Psoas muscle (tissue), 8 donors: ENCODE data around the gene NT5DC1. TPM values are rescaled to one million over a fixed set of nuclear protein-coding genes. Genes with fewer than 3 reads are reported as not detected.

Experiments
- ATAC-seq, 4 donors: fragments of 200-7000 bp; cut with Tn5 transposase; one replicate each; pipeline ENCODE4 v1.9.1; 2020; ENCODE audit warnings: moderate library complexity in 3 of 4, mild to moderate bottlenecking in 2 of 4
- DNase-seq, 2 donors: peaks; one replicate each; pipeline ENCODE4 v3.0.0-alpha.2; 2020
- H3K27ac ChIP-seq: fragments of 200-600 bp; one replicate; pipeline ENCODE4 v1.8.0; 2022
- H3K27me3 ChIP-seq, 3 donors: fragments of 200-600 bp in 1 of 3; one replicate each; pipeline versions ENCODE4 v1.6.1 to v1.8.0; 2013 to 2022; ENCODE audit warnings: low read length in 2 of 3, mild to moderate bottlenecking in 2 of 3, moderate library complexity in 1 of 3; ENCODE audit not compliant: insufficient read depth in 3 of 3
- H3K36me3 ChIP-seq, 2 donors: fragments of 200-600 bp in 1 of 2; one replicate each; pipeline versions ENCODE4 v1.6.1 to v1.8.0; 2013 to 2022; ENCODE audit warnings: low read depth in 1 of 2, mild to moderate bottlenecking in 1 of 2, moderate library complexity in 1 of 2; ENCODE audit not compliant: insufficient read depth in 1 of 2
- H3K4me1 ChIP-seq: fragments of 200-600 bp; one replicate; pipeline ENCODE4 v1.8.0; 2022
- H3K4me3 ChIP-seq: fragments of 200-600 bp; one replicate; pipeline ENCODE4 v1.8.0; 2022; ENCODE audit warnings: mild to moderate bottlenecking
- H3K9me3 ChIP-seq: fragments of 200-600 bp; one replicate; pipeline ENCODE4 v1.8.0; 2022
- CTCF ChIP-seq: fragments of 200-600 bp; IDR thresholded peaks from one replicate; pipeline ENCODE4 v1.8.0; 2022; ENCODE audit warnings: antibody characterized with exemption
- whole genome bisulfite sequencing, 3 donors: extraction: QIAGEN DNeasy Blood & Tissue Kit; methylation state at CpG; one replicate each; pipeline versions ENCODE4 v1.1.6 to v1.1.7; 2013; 5-methylcytosine and 5-hydroxymethylcytosine counted together
- intact Hi-C, 2 donors: fragments of 100-400 bp; cut with DNase I; formaldehyde crosslinking; loops; one replicate each; pipeline versions ENCODE4 v1.11.0 to v1.14.2; 2022
- polyA plus RNA-seq, 3 donors: library from polyadenylated mRNA; stranded (reverse); fragments of 200-250 nt; gene quantifications; one replicate each; pipeline ENCODE4 v1.2.3, GENCODE V29; 2013
- total RNA-seq, 4 donors: library from RNA; stranded (reverse); fragmentation: NEBNext Ultra II Directional in 2 of 4; extraction: Animal tissue kit (Norgen Biotek cat#: 25700) in 2 of 4; gene quantifications; one replicate each; pipeline versions ENCODE4 v1.2.1 to v1.2.4, GENCODE V29; 2021 to 2023
- donor health status: healthy with polysubstance abuse.
- donor health status: DM: no; HTN: no; CAD: no; lungs with moderate emphysema.
- donor health status: Bipolar disorder and iron deficiency.
- donor health status: healthy.
- donor health status: DM: yes; HTN: yes; CAD: no.
- donor health status: DM: no; HTN: no; CAD: no.
- donor health status: DM: no; HTN: no; CAD: no.
- donor health status: DM: yes; HTN: yes; CAD: no.

NT5DC1 gene
- total and polyA plus RNA-seq, 7 donors = 4.6 to 30.9 (median 26.7) TPM

- Histone ChIP-seq H3K27me3 (no peaks in the 10 kb centered on the region), H3K9me3 (no peaks in the 10 kb centered on the region), H3K36me3 (peaks cover 0 to 10% of the 10 kb centered on the region in 2 donors), H3K4me1 (peaks cover 58% of the 10 kb centered on the region), H3K27ac (peak within 1 kb of the TSS; percentile 96), H3K4me3 (peak within 1 kb of the TSS; percentile 91)
- intact Hi-C loops = loop anchor here (2.0 to 10.0 kb wide), 3 partner anchors 135 to 291 kb away; partner anchors contain the start of gene RWDD1 (in 1 of the 2)
- peak; percentile 98 to 99 (median 98) for ATAC-seq
- DNase-seq = peak; percentile 94 to 97
- WGBS, 3 donors = 0 to 1% (median 0%) methylated on average over 60 to 71 of the region's 71 CpGs
- no peak for TF ChIP-seq CTCF
Observed at GRCh38 chr6:116279232-116280160, 178.8 kb downstream of the NT5DC1 start, which contains the start of gene TSPYL1. TSS of gene TSPYL1 (minus strand) at chr6:116279930. CDS start at chr6:116279830, 100 bp downstream.

- H3K4me3 ChIP-seq = peak overlapping the region; percentile 91
- H3K27ac ChIP-seq = peak overlapping the region; percentile 96
- intact Hi-C loops = loop anchor here (2.0 to 10.0 kb wide), 2 partner anchors 134 to 290 kb away; partner anchors contain the start of gene RWDD1 (in 1 of the 2)
- H3K4me1 ChIP-seq = peaks cover 53% of the 10 kb centered on the region
- no peak for ATAC-seq
- TF ChIP-seq CTCF = no peak
- no peak for DNase-seq
- H3K36me3 ChIP-seq = peaks cover 0 to 8% of the 10 kb centered on the region in 2 donors
- H3K27me3 ChIP-seq = no peaks in the 10 kb centered on the region
- 13 to 16% (median 15%) methylated on average over 8 of the region's 8 CpGs for WGBS, 3 donors
- no peaks in the 10 kb centered on the region for H3K9me3 ChIP-seq
Observed at GRCh38 chr6:116280161-116280932, 179.7 kb downstream of the NT5DC1 start.

GRCh38 chr6:116280933-116281316 lies 180.3 kb downstream of the NT5DC1 start:
- no peak for TF ChIP-seq CTCF
- Histone ChIP-seq H3K36me3 (peaks cover 0 to 8% of the 10 kb centered on the region in 2 donors), H3K27ac (peak overlapping the region; percentile 96), H3K9me3 (no peaks in the 10 kb centered on the region), H3K27me3 (no peaks in the 10 kb centered on the region), H3K4me3 (peak overlapping the region; percentile 91), H3K4me1 (peaks cover 47% of the 10 kb centered on the region)
- DNase-seq (no peak), ATAC-seq (no peak)
- intact Hi-C loops = loop anchor here (2.0 to 10.0 kb wide), 2 partner anchors 134 to 290 kb away; partner anchors contain the start of gene RWDD1 (in 1 of the 2)
- 86 to 95% (median 92%) methylated on average over 5 of the region's 5 CpGs for WGBS, 3 donors

GRCh38 chr6:116282698-116283097 lies 182.0 kb downstream of the NT5DC1 start:
- DNase-seq (no peak), ATAC-seq (no peak)
- intact Hi-C loops = loop anchor here in 1 of 2 donors (10.0 kb wide), 1 partner anchor 132 kb away; no protein-coding TSS in a partner anchor
- H3K4me3 ChIP-seq = no peak overlapping the region
- H3K9me3 ChIP-seq = no peaks in the 10 kb centered on the region
- peaks cover 29% of the 10 kb centered on the region for H3K4me1 ChIP-seq
- H3K36me3 ChIP-seq = peaks cover 0 to 8% of the 10 kb centered on the region in 2 donors
- 60 to 76% (median 68%) methylated on average over 2 of the region's 2 CpGs for WGBS, 3 donors
- no peak overlapping the region for H3K27ac ChIP-seq
- H3K27me3 ChIP-seq = no peaks in the 10 kb centered on the region
- no peak for TF ChIP-seq CTCF
